ENCODE data around the gene CCDC152.

GRCh38 chr5:42787845-42788244, 31.2 kb downstream of the CCDC152 start:
- TF ChIP-seq TCF12 (IDR thresholded peaks at IDR 0.05; ENCODE audit: low read depth) (no peak), ZBTB7A (IDR thresholded peaks at IDR 0.05; ENCODE audit: low read depth) (no peak), REST (IDR thresholded peaks at IDR 0.05; ENCODE audit: low read depth) (no peak), YY1 (IDR thresholded peaks at IDR 0.05; ENCODE audit: low read depth) (no peak), RAD21 (IDR thresholded peaks at IDR 0.05; ENCODE audit: low read depth) (no peak), CEBPB (IDR thresholded peaks at IDR 0.05) (no peak), NFIC (IDR thresholded peaks at IDR 0.05) (no peak), MAX (IDR thresholded peaks at IDR 0.05) (no peak), EGR1 (IDR thresholded peaks at IDR 0.05) (no peak), EP300 (IDR thresholded peaks at IDR 0.05; ENCODE audit: borderline replicate concordance) (no peak), TAF1 (IDR thresholded peaks at IDR 0.05; ENCODE audit: low read depth) (no peak), FOXM1 (IDR thresholded peaks at IDR 0.05; ENCODE audit: borderline replicate concordance, low read depth) (no peak)

Data from Ishikawa (cell line).